GM21576 (cell line): ENCODE data around the gene ITGB6.

Experiments
- ATAC-seq: cut with Tn5 transposase; IDR thresholded peaks from one replicate; pipeline ENCODE4 v1.9.1; 2021; ENCODE audit warnings: mild to moderate bottlenecking, moderate library complexity; ENCODE audit not compliant: unreplicated experiment

Gene ITGB6

DNA sequence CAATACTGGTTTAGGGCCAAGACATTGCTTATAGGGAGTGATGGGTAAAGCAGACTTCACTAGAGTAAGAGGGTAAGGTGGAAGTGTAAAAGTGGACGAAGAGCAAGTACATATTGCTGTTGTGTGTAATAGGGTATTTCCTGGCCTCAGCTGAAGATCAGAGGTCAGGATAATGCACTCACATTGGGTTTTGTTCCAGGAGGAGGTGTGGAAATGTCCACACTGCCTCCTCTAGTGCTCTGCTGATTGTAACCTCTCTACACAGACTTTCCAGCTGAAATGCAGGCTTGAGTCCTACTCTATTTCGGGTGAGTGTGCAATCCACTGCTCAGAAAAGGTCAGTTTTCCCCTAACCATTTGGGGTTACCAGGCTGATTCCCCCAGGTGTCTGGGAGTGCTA is 96.0 kb downstream of the ITGB6 start:
- ATAC-seq: no peak

DNA sequence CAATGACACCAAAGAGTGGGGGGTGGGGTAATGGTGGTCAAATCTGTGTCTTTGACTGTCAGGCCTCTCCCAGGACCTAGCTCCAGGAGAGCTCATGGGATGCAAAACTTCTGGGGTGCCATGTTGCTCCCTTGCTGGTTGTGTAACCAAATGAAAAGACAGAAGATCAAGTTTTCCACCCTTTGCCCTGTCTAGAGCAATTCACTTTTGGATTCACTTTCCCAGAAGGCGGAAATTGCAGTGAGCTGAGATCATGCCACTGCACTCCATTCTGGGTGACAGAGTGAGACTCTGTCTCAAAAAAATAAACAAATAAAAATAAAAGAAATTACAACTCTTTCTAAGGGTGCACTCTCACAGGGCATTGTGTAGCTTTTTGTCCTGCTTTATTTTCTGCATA is 102.7 kb downstream of the ITGB6 start:
- ATAC-seq: no peak

DNA sequence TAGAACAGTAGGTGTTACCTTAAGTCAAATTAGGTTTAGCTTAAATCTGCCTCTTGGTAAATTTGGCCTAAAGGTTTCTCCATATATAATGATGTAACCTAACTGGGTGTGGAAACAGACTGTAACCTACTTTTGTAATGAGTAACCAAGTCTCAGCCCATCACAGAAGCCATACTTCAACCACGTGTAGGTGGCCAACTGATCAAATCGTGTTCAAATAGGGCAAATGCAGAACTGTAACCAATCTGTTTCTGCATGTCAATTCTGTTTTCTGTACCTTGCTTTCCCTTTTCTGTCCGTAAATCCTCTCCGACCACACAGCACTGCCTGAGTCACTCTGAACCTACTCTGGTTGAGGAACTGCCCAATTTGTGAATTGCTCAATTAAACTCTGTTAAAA is 103.7 kb downstream of the ITGB6 start:
- no peak for ATAC-seq

DNA sequence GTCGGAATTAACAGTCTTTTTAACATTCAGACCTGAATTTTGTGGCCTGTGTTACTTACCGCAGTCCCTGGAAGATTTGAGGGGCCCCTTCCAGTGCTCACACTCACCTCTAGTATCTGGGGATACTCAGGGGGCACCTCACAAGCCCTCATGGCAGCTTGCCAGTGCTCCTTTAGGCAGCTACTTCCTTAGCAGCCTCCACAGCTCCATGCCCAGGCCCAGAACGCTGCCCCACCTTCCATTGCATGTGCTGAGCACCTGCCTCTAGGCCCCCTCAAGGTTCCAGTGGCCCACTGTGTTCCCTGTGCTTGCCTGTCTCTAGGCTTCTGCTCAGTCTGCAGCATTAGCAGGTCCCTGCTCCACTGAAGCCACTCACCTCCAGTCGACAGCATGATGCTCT is 107.6 kb downstream of the ITGB6 start:
- ATAC-seq: no peak

DNA sequence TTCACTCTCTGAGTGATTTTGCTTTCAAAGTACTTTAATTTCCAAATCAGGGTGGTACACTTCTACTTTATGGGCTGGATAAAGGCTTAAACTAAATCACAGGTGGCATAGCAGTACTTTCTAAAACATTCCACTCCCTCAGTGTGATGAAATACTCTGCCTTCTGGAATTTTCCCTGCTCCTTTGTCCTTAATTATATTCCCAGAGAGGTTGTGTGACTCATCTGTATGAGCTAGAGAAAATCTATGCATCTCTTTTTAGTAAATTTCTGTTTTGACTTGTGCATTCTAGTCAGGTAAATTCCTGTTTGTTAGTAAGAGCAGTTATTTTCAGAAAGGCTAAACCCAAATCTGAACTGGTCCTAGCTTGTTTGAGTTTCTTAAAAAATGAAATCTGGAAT is 108.7 kb downstream of the ITGB6 start:
- no peak for ATAC-seq

DNA sequence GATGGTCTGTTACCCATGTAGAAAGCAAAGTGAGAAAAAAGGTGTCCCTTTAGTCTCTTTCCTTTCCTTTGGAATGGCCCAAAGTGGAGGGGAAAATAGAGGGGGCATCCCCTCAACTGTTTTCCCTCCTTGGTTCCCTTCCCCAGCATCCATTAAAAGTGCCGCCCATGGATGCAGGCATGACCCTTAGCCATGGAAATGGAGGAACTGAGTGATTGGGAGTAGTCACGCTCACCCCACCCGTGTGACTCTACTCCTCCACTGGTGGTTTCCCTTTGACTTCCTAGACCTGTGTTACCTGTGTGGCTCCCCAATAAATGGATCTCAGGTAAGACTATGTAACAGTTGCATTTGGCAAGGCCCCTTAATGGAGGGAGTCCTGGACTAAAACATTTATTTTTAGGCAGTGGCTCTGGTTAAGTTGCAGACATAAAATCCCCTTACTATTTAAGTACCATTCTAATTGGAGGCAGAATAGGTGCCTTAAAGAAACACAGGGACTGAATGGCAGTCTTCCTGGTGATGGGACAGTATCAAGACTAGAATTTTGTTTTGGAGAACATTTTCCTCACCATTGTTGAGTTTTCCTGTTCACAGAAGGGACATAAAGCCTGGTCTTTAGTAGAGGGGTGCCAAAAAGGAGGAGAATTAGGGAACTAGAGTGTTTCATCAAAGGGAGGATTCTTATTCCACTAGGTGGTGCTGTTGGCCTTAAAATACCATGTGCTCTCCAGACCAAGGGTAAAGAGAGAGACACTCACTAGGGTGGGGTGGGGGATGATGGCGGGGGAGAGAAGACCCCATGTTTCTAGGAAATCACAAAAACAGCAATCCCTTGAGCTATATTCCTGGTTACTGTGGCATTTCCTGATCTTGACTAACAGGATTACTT is 112.0 kb downstream of the ITGB6 start:
- no peak for ATAC-seq

DNA sequence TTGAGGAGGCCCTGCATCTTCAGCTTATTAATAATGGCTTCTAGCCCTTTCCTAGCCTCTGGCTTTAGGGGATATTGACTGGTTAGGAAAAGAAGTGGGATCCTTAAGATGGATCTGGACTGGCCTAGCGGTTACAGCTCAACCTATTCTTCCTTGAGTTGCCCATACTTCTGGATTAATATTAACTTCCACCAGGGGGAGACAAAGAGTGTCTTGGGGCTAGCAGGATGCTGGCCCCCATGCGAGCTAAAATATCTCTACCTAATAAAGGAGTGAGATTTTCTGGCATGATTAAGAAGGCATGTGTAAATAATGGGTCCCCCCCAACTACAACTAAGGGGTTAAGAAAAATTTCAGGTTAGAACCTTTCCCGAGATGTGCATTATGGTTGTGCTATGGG is 114.4 kb downstream of the ITGB6 start:
- no peak for ATAC-seq

DNA sequence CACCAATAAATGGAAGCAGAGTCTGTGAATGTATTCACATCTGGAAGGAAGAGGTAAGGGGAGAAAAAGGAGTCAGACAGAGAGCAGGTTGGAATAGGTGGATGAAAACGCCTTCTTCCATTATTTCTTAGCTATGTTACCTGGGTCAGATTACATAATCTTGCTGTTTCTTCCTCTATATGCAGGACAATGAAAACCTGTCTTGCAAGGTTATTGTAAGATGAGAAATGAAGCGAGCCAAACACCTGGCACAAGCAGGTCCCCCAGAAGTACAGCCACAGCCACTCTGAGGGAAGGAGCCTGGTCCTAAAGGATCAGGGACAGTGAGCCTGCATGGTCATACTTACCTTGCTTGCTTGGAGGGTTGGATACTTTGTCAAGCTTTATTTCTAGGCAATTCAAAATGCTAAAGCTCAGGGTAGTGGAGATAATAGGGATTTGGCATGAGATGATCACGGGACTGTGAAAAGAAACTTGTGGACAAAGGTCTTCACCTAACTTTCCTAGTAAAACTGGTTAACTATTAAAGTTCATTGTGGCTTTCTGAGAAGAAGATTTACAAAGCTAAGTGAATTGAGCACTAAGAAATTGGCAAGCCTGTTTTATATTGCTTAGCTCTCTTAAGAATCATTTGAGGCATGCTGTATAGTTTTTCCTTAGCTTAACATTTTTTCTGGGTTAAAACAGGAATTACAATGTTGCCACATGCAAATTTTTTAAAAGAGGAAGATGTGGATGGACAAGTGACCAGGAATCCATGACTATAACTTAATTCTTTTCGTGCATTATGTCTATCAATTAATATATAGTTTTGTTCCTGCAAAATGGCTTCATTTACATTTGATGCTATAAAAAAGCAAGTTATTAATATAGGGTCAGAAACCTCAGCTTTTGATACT is 121.9 kb downstream of the ITGB6 start:
- no peak for ATAC-seq

DNA sequence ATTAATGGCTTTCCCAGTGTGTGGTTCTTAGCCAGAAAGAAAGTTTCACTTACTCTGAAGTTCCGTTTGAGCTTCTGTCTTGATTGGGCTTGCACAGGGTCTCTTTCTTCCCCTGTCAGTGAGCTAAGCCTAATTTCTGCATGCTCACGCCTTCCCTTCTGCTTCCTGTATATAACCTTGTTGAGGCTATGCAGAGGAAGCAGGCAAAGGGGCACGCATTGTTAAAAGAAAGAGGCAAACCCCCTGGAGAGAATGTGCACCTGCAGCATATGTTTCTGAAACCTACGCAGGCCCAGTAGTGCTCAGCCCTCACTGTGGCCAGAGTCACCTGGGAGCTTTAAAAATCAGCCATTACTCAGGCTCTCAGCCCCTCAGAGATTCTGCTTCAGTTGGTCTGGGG is 123.2 kb downstream of the ITGB6 start:
- no peak for ATAC-seq

DNA sequence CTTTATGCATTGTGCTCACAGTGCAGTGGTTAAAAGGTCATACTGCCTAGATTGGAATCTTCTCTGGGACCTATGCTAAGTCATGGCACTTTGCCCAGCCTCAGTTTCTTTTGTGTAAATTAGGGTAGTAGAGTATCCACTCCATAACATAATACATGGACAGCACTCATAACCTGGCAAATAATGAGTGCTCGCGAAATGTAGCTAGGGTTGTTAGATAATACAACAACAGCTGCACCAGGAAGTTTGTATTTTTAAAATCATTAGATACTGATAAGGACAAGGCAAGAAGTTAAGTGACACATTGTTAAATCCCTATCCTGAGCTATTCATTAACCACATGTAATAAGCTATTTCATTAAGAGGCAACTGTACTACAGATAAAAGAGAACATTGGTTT is 123.8 kb downstream of the ITGB6 start:
- no peak for ATAC-seq

DNA sequence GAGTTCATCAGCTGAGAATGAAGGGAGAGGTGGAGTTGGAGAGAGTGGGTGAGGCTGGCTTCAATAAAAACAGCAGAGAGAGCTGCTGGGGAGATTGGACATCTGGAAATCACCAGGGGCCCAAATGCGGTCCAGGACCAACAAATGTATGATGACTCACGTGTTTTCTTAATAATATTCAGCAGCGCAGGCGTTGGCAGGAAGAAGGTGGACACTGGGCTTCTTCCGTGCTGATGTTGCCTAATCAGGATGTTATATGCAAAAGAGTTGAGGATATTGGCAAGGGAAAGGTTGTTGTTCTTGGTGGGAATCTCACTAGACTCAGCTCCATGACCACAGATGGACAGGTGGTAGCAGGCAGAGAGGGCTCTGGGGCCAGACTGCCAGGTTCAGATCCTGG is 124.9 kb downstream of the ITGB6 start:
- ATAC-seq: no peak

DNA sequence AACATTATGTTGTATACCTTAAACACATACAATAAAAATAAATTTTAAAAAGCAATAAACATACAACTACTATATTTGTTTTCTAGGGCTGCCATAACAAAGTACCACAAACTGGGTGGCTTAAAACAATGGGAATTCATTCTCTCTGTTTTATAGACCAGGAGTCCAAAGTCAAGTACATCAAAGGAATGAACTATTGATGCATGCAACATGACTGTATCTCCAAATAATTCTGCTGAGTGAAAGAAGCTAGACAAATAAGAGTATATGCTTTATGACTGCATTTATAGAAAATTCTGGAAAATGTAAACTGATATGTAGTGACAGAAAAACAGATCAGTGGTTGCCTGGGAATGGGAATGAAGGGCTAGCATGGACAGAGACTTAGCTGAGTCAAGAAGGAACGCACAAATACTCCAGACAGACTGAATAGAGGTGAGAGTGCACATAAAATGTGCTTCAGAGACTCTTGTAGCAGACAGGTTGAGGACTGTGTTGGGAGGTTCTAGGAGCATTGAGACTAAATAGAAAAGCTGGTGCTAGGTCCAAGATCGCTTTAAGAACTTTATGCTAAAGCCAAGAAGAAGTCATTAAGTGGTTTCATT is 126.7 kb downstream of the ITGB6 start:
- ATAC-seq: no peak

DNA sequence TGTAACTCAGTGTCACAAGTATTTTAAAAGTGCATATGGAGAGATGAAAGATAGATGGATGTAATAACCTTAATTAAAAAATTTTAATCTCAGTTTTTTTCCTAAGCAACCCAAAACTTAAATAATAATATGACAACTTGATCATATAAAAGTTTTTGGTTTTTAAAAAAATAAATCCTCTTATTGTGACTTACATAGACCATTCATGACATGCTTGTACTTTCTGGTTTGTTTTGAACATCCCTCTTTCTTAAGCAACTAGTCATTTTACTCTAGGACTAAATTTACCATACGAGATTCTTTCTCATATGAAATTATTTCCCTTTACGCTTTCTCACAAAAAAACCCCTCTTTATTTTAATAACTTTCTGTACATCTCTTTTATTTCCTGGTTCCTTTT is 131.2 kb downstream of the ITGB6 start:
- no peak for ATAC-seq

DNA sequence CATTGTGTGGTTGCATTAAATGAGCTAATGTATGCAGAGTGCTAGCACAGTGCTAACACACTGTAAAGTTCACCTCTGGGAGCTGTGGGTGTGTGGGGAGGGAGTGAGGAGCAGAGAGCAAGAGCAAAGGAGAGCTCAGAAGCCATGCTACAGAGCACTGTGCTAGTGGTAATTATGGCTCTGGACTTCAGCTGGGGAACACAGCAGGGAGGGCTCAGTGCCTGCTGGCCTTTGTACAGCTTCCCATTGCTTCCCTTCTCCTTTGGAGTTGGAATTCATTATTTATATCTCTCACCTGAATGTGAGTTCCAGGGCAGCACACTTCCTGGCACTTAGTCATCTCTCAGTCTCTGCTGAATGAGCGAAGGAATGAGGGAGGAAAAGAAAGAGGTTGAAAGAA is 135.2 kb downstream of the ITGB6 start:
- ATAC-seq: no peak

DNA sequence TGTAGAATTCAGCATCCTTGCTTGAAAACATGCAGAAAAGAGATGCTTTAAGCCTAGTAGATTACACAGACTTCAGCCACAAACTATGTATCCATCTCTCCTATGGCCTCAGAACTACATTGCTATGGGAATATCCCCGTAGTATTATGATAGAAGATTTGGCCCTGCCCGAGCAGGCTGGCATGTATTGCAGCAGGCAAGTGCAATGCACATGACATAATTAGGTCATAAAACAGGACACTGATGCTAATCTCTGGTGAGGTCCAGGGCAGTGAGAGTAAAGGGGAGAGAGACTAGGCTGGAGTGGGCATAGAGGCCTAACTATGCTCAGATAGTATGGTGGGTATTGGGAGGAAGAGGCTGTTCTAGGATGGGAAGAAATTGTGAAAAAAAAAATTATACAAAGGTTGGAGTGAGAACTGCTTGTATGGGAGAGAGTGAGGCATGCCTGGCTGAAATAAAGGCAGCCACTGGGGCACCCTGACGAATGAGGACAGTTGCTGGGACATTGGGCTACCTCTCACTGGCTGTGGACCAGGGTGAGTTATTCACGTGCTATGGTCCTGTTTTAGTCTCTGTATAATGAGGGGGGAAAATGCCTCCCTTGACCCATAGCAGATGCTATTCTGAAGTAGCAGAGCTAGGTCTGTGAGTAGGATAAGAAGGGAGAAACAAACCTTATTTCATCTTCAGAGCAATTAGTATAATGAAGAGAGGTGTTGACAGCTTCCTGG is 136.0 kb downstream of the ITGB6 start:
- ATAC-seq: no peak

DNA sequence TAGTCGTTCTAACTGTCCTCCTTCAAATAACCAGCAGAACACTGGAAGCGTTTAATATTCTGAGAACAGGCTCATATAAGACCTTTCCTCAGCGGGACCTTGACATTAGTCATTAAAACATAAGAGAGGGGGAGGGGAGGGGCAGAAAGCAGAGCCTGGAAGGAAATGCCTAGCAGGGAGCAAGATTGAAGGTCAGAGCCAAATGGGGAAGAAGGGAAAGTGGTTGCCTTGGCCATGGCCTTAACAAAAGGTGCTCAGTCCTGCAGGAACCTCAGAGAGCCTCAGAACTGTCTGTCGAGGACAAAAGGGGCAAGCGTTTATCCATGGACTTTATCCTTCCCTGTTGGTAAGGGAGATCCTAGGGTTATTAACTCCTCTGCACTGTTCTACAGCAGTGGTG is 136.8 kb downstream of the ITGB6 start:
- no peak for ATAC-seq

DNA sequence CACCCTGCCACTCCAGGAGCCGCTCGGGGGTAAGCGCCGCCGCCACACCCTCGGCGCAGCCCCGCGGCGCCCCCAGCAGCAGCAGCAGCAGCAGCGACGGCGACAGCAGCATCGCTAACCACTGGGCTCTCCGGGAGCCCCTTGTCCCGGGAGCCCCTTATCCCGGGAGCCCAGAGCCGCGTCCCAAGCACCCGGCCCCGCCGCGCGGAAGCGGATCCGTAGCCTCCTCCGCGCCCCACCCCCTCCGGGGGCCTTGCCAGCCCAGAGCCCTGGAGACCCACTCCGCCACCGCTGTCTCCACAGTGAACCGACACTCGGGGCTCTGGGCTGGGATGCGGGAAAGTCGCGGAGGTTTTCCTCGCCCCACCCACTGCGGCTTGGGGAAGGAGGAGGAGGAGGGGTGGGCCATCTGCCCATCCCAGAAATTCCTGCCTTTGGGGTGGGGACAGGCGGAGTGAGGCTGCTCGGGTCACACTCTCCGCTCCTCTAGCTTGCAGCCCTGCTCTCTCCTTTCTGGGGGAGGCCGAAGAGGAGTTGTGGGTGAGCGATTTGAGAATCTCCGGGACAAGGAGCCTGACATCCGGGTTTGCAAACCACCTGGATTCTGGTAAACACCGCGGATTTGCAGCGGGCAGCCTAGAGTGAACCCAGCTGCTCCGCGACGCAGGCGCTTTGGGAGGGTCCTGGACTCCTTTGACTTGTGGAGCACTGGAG is 137.6 kb downstream of the ITGB6 start, which contains the start of gene PLA2R1:
TSS of gene PLA2R1 (minus strand) at position 324 of the 714 bp plus-strand sequence. CDS start at position 112, 212 bp downstream.
- ATAC-seq: no peak

DNA sequence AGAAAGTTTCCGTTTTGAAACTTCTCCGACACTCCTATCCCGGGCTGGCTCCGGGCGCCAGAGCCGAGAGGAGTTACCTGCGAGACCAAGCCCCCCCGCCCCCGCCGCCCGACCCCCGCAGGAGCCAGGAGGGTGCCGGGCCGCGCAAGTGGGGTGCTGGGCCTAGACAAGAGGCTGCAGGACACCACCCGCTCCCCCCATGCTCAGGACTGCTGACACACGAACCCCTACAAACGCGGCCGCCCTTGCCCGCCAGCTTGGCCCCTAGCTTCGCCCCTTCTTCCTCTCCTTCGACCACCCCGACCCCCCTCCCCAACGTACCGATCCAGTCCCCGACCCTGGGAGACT is 138.2 kb downstream of the ITGB6 start:
- no peak for ATAC-seq

DNA sequence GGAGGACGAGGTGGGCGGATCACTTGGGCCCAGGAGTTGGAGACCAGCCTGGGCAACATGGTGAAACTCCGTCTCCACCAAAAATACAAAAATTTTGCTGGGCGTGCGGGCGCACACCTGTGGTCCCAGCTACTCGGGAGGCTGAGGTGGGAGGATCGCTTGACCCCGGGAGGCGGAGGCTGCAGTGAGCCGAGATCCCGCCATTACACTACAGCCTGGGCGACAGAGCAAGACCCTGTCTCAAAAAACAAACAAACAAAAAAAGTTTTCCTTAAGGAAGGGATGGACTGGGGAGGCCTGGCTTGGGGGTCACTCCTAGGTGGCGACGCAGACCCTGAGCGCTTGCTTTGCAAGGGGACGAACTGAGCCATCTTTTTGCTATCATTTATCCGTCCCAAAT is 138.5 kb downstream of the ITGB6 start:
- no peak for ATAC-seq

DNA sequence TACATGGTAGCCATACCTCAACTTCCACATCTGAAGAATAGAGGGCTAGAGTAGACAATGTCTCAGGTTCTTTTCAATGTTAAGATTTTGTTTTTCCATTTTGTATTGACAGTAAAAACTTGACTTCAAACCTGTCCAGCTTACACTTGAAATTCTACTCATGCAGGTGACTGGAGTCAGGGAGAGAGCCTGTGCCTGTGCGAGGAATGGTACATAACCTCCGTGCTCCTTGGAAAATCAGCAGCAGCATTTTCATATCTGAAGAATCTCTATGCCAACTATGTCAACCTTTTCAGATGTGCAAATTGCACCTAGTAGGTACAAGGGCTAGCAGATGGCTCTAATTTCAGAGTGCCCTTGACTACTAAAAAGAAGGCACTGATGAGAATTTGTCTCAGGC is 139.8 kb downstream of the ITGB6 start:
- no peak for ATAC-seq
